ENCODE data around the gene VWA7.

VWA7 gene

GRCh38 chr6:31718265-31718664 is 58.9 kb downstream of the VWA7 start:
- Histone ChIP-seq H3K4me3 (replicated peaks; ENCODE audit: low read depth, low read length) (no peak overlapping the region), H3K36me3 (ENCODE audit: control insufficient read depth, insufficient read depth, low read length) (no peaks in the 10 kb centered on the region), H3K27me3 (replicated peaks; ENCODE audit: control insufficient read depth, insufficient read depth, low read length) (no peaks in the 10 kb centered on the region; the same call in 1 of the 2 replicates)
- DNase-seq (ENCODE audit: extremely low read depth, insufficient read length), result no peak
- no peak for TF ChIP-seq CTCF (IDR thresholded peaks at IDR 0.05; ENCODE audit: insufficient read depth, low read length, poor library complexity, severe bottlenecking)

DNA sequence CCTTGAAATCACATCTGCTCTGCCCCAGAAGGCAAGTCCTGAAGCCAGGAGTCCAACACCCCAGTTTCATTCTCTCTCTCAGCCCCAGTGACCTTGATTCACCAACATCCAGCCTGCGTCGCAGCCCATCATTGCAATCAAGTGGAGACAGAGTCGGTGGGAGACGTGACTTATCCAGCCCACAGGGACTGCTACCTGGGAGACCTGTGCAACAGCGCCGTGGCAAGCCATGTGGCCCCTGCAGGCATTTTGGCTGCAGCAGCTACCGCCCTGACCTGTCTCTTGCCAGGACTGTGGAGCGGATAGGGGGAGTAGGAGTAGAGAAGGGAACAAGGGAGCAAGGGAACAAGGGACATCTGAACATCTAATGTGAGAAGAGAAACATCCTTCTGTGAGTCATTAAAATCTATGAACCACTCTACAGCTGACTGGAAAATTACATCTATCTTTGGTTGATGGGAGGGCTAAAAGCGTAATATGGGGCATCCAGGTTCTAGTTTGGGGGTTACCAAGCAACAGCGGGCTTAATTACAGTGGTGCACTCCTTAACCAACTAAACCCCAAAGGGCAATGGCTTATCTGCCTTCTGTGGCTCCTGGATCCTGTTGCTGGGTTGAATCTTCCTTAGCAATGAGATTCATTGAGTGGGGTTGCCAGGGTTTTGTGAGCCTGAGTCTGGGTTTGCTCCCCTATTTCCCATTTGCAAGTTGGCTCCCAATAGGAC is 59.5 kb downstream of the VWA7 start:
- Histone ChIP-seq H3K4me3 (replicated peaks; ENCODE audit: low read depth, low read length) (no peak overlapping the region), H3K27me3 (replicated peaks; ENCODE audit: control insufficient read depth, insufficient read depth, low read length) (no peaks in the 10 kb centered on the region; the same call in 1 of the 2 replicates), H3K36me3 (ENCODE audit: control insufficient read depth, insufficient read depth, low read length) (no peaks in the 10 kb centered on the region)
- no peak for DNase-seq (ENCODE audit: extremely low read depth, insufficient read length)
- no peak for TF ChIP-seq CTCF (IDR thresholded peaks at IDR 0.05; ENCODE audit: insufficient read depth, low read length, poor library complexity, severe bottlenecking)
